T47D (cell line): ENCODE results near the gene GUCY2F.

Experiments
- DNase-seq, 2 experiments: peaks; one replicate each; pipeline versions ENCODE4 v3.0.0 to v3.0.0-alpha.2; 2011 to 2012; ENCODE audit warnings: low read depth in 1 of 2, low spot score in 1 of 2
- JUND ChIP-seq: IDR thresholded peaks from 2 replicates; pipeline ENCODE4 v1.6.1; 2012; ENCODE audit warnings: low read depth
- in situ Hi-C: cut with HindIII; loops from 2 replicates; pipeline ENCODE4 v1.10.0; 2016; ENCODE audit warnings: low sequenced_read_pairs, low pct_unique_long_range_greater_than_20kb

GUCY2F gene

GRCh38 chrX:109463784-109464183 lies 18.1 kb downstream of the GUCY2F start:
- no peak for TF ChIP-seq JUND
- in situ Hi-C loops, result no loop called here
- no peak for DNase-seq

DNA sequence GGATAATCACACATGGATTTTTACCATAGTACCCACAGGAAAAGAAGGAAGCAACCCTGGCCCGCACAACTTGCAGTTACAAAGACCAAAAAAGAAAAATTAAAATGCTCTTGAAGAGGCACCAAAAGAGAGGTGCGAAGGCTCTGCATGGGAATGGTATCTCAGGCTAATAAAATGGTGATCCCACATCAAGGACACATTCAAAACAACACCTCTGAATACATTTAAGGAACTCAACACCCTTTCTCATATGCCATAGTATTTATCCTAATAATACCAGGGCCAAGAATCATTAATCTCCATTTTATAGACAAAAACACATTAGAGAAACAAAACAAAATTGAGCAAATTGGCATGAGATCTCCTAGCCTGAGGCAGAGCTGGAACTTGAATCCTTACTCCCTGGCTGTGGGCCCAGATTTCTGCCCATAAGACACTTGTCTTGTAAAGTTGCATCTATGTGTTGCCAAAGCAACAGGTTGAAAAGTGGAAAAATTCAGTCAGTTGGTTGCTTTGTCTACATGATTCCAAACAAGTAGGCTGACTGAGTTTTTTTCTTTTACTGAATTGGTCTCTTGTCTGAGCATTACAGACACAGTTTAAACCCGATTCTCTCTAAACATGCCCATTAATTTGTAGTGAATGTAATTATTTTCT lies 33.5 kb downstream of the GUCY2F start:
- in situ Hi-C loops, result no loop called here
- no peak for DNase-seq
- no peak for TF ChIP-seq JUND

GRCh38 chrX:109441266-109441665 lies 40.6 kb downstream of the GUCY2F start:
- in situ Hi-C loops, result no loop called here
- TF ChIP-seq JUND, result no peak
- DNase-seq, result no peak

DNA sequence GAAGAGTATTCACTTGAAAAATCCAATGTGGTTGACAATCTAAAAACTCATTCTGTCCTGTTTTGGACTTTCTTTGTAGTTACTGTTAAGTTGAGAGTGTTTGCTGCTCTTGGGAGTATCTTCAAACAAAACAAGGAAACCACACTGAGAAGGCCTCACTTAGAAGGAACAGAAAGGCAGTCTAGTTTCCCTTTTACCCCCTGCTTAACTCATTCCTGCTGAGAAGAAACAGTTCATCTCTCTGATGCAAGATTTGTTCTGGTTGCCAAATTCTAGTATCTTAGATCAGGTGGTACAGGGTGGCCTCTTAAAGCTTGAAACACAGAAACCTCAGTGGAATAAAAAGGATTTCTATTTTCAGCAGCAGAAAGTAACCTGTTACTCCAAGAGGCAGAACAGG lies 41.4 kb downstream of the GUCY2F start:
- in situ Hi-C loops, result no loop called here
- no peak for DNase-seq
- no peak for TF ChIP-seq JUND

GRCh38 chrX:109409181-109409580 lies 72.7 kb downstream of the GUCY2F start:
- in situ Hi-C loops, result no loop called here
- no peak for TF ChIP-seq JUND
- no peak for DNase-seq

GRCh38 chrX:109403922-109404321 lies 78.0 kb downstream of the GUCY2F start:
- no peak for DNase-seq
- in situ Hi-C loops, result no loop called here
- TF ChIP-seq JUND, result no peak

DNA sequence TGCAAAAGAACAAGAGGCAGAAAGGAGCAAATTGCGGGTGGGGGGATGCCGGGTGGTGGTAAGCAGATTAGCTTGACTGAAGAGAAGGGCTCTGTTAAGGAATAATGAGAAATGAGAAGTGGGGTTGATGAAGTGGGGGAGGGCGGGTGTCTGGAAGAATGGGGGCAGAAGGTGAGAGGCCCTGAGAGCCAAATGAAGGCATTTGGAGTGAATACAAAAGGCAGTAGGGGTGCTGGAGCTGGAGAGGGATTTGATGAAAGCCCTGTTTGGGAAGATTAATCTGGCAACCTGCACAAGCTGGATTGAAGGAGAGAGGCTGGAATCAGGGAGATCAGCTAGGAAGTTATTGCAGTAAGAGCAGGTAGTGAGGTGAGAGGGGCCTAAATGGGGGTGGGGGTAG lies 82.1 kb downstream of the GUCY2F start:
- DNase-seq, result no peak
- no peak for TF ChIP-seq JUND
- in situ Hi-C loops, result no loop called here

GRCh38 chrX:109398833-109399232 lies 83.1 kb downstream of the GUCY2F start:
- in situ Hi-C loops, result no loop called here
- no peak for TF ChIP-seq JUND
- peak in 1 of 2 experiments; percentile 3 for DNase-seq

- TF ChIP-seq JUND, result no peak
These were observed 83.8 kb downstream of the GUCY2F start for GRCh38 chrX:109398061-109398460.

DNA sequence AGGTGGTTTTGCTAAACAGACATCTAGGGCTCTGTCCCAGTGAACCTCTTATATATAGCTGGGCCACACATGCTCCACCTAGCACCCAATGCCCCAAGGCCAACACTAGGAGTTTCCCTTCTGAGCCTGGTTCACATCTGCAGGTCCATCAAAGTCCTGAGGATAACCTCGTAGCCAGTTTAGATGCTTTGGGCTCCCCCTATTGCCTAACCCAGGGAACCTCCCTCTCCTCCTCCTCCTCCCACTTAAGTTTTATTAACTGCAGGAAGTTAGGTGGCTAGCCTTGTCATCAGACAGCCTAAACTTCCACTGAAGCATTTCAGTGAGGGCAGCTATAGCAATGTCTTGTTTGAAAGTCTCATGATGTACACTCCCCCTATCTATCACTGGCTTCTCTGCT lies 88.0 kb downstream of the GUCY2F start:
- peak in 1 of 2 experiments; percentile 4 for DNase-seq
- in situ Hi-C loops, result no loop called here
- no peak for TF ChIP-seq JUND

More at GRCh38 chrX:109398061-109398460, 83.8 kb downstream of the GUCY2F start:
- DNase-seq, result no peak
- in situ Hi-C loops, result no loop called here

GRCh38 chrX:109392895-109393294 lies 89.0 kb downstream of the GUCY2F start:
- in situ Hi-C loops, result no loop called here
- no peak for TF ChIP-seq JUND
- no peak for DNase-seq

DNA sequence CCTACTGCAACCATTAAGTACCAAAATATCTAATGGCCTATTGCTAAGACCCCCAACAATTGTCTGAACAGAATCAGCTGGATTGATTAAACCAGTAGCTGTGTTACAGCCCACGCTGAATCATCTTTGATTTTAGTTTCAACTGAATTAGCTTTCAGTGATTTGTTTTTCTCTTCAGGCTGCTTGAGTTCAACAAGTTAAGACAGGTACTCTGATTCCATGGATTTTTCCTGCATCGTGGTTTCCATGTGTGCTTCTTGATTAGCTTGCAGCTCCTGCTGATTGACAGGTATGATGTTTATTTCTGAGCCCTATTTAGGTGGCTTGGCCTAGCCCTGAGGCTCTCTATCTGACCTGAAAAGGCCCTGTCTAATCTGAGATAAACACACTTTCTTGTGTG lies 91.3 kb downstream of the GUCY2F start:
- no peak for DNase-seq
- no peak for TF ChIP-seq JUND
- in situ Hi-C loops, result no loop called here

GRCh38 chrX:109389917-109390316 lies 92.0 kb downstream of the GUCY2F start:
- no peak for DNase-seq
- TF ChIP-seq JUND, result no peak
- in situ Hi-C loops, result no loop called here

DNA sequence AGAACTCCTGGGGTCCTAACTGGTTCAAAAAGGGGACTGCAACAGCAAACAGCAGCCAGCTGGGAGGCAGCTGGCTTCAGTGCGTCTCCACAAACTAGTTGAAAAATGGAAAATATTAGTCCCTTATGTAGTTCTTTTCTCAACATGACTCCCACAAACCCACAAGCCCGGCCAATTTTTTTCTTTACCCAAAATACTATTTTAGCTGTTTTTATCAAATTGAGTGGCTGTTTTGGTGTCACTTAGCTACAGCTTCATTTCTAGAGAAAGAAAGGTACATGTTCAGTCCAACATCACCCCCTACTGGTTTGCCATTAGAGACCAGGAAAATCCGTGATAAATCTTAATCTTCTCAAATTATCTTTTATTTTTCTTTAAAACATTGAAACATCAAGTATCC lies 97.2 kb downstream of the GUCY2F start:
- in situ Hi-C loops, result no loop called here
- peak in 1 of 2 experiments; percentile 20 for DNase-seq
- no peak for TF ChIP-seq JUND

- TF ChIP-seq JUND, result no peak
- in situ Hi-C loops, result no loop called here
- DNase-seq, result no peak
These were observed 99.6 kb downstream of the GUCY2F start for GRCh38 chrX:109382332-109382731.
